ENCODE measurements around the gene HMGCS2.

Gene HMGCS2

DNA sequence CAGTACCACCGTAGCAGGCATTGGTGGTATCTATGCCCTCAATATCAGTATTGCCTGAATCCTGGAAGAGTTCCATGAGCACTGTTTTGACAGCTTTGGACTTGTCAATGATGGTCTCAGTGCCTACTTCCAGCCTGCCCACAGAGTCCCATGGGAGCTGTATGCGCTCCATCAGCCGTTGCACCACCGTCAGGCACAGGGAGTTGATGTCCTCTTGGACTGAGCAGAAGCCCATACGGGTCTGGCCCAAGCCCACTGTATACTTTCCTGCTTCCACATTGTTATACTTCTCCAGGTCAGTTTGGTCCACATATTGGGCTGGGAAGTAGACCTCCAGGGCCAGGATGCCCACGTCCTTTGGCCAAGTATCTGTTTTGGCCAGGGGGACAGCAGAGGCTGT, 4.5 kb downstream of the HMGCS2 start:
- no peak overlapping the region for H3K4me3 ChIP-seq (ENCODE audit: low read depth, low read length)
- TF ChIP-seq, protein P1, sequence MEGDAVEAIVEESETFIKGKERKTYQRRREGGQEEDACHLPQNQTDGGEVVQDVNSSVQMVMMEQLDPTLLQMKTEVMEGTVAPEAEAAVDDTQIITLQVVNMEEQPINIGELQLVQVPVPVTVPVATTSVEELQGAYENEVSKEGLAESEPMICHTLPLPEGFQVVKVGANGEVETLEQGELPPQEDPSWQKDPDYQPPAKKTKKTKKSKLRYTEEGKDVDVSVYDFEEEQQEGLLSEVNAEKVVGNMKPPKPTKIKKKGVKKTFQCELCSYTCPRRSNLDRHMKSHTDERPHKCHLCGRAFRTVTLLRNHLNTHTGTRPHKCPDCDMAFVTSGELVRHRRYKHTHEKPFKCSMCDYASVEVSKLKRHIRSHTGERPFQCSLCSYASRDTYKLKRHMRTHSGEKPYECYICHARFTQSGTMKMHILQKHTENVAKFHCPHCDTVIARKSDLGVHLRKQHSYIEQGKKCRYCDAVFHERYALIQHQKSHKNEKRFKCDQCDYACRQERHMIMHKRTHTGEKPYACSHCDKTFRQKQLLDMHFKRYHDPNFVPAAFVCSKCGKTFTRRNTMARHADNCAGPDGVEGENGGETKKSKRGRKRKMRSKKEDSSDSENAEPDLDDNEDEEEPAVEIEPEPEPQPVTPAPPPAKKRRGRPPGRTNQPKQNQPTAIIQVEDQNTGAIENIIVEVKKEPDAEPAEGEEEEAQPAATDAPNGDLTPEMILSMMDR (IDR thresholded peaks at IDR 0.05; ENCODE audit: low read depth, low read length), result no peak
- TF ChIP-seq, protein P2, sequence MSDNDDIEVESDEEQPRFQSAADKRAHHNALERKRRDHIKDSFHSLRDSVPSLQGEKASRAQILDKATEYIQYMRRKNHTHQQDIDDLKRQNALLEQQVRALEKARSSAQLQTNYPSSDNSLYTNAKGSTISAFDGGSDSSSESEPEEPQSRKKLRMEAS (IDR thresholded peaks at IDR 0.05; ENCODE audit: low read depth, low read length), result no peak
- no peak for TF ChIP-seq MYC (IDR thresholded peaks at IDR 0.05; ENCODE audit: low read depth, low read length)
- no peak for TF ChIP-seq POLR2A (IDR thresholded peaks at IDR 0.05; ENCODE audit: extremely low read depth, insufficient read length)
- no peak for DNase-seq (ENCODE audit: low read depth)

DNA sequence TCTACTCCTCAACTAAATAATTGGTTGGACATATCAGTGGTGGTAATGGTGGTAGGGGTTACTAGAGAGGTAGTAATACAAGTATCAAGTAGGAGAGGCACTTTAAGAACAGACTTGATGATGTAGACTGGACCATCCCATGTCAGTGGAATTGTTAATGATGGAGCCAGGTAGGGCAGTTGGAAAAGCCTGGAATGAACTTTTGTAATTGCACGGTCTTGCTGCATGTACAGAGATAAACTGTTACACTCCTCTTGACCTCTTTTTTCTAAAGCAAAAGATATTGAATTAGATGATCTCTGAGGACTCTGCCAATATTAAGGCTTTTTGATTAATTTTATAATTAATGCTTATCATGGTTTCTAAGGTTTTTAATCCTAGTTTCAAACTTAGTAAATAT, 5.8 kb downstream of the HMGCS2 start:
- TF ChIP-seq MYC (IDR thresholded peaks at IDR 0.05; ENCODE audit: low read depth, low read length) (no peak), POLR2A (IDR thresholded peaks at IDR 0.05; ENCODE audit: extremely low read depth, insufficient read length) (no peak)
- TF ChIP-seq, protein P2 (IDR thresholded peaks at IDR 0.05; ENCODE audit: low read depth, low read length), result no peak
- TF ChIP-seq, protein P1 (IDR thresholded peaks at IDR 0.05; ENCODE audit: low read depth, low read length), result no peak
- no peak for DNase-seq (ENCODE audit: low read depth)
- no peak overlapping the region for H3K4me3 ChIP-seq (ENCODE audit: low read depth, low read length)

DNA sequence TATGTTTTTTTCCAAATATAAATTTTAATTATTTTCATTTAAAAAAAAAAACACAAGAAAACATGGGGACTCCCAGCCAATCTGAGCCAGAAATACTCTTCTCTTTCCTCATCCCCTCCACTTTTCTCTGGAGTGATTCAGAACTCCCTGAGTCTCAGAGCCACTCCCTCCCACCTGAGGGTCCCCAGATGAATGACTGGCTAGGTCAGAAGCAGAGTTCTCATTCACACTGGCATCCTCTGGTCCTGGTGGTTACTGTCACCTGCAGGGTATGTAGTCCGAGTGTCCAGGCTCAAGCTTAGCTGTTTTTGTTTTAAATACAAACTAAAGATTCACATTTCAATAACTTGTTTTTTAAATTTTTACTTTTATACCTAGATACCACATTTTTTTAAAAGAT, 6.3 kb downstream of the HMGCS2 start:
- no peak for DNase-seq (ENCODE audit: low read depth)
- TF ChIP-seq, protein P1 (IDR thresholded peaks at IDR 0.05; ENCODE audit: low read depth, low read length), result no peak
- TF ChIP-seq MYC (IDR thresholded peaks at IDR 0.05; ENCODE audit: low read depth, low read length), result no peak
- TF ChIP-seq POLR2A (IDR thresholded peaks at IDR 0.05; ENCODE audit: extremely low read depth, insufficient read length), result no peak
- TF ChIP-seq, protein P2 (IDR thresholded peaks at IDR 0.05; ENCODE audit: low read depth, low read length), result no peak

DNA sequence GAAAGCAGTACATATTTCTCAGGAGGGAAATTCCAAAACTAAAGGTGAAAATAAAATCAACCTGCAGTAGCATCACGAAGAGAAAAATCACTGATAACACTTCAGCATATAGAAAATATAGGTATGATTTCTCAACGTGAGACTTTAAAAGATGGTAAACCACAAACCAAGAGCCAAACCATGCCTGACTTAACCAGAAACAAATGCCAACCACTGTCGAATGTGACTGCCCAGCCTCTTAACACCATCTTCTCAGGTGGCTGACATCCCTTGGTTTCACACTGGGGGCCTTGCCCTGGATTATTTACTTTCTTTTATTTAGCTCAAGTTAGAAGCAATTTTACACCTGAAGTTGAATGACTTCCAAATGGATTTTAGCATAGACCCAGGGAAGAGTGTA, 10.1 kb downstream of the HMGCS2 start:
- no peak overlapping the region for H3K4me3 ChIP-seq (ENCODE audit: low read depth, low read length)
- TF ChIP-seq, protein P1 (IDR thresholded peaks at IDR 0.05; ENCODE audit: low read depth, low read length), result no peak
- no peak for TF ChIP-seq MYC (IDR thresholded peaks at IDR 0.05; ENCODE audit: low read depth, low read length)
- TF ChIP-seq, protein P2 (IDR thresholded peaks at IDR 0.05; ENCODE audit: low read depth, low read length), result no peak
- TF ChIP-seq POLR2A (IDR thresholded peaks at IDR 0.05; ENCODE audit: extremely low read depth, insufficient read length), result no peak
- no peak for DNase-seq (ENCODE audit: low read depth)

More for the DNA sequence above, 6.3 kb downstream of the HMGCS2 start:
- H3K4me3 ChIP-seq (ENCODE audit: low read depth, low read length), result no peak overlapping the region

DNA sequence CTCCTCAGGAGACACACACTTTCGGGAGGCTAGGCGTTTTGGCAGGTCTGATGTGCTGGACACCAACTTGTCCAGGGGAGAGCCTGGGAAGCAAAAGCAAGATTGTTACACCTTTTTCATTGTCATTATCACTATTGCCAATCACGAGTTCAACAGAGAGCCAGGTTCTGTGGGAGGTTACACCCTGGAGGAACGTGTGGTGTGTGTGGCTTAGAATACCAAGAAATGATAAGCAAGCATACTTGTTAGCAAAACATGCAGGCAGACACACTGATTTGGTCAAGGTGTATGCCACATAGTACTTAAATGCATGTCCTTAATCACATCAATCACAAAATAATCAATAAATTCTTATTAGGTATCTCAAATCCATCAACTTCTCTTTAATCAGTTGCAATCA, 16.1 kb downstream of the HMGCS2 start:
- TF ChIP-seq, protein P1 (IDR thresholded peaks at IDR 0.05; ENCODE audit: low read depth, low read length), result no peak
- no peak for TF ChIP-seq MYC (IDR thresholded peaks at IDR 0.05; ENCODE audit: low read depth, low read length)
- no peak for TF ChIP-seq POLR2A (IDR thresholded peaks at IDR 0.05; ENCODE audit: extremely low read depth, insufficient read length)
- TF ChIP-seq, protein P2 (IDR thresholded peaks at IDR 0.05; ENCODE audit: low read depth, low read length), result no peak
- no peak overlapping the region for H3K4me3 ChIP-seq (ENCODE audit: low read depth, low read length)
- DNase-seq (ENCODE audit: low read depth), result no peak

DNA sequence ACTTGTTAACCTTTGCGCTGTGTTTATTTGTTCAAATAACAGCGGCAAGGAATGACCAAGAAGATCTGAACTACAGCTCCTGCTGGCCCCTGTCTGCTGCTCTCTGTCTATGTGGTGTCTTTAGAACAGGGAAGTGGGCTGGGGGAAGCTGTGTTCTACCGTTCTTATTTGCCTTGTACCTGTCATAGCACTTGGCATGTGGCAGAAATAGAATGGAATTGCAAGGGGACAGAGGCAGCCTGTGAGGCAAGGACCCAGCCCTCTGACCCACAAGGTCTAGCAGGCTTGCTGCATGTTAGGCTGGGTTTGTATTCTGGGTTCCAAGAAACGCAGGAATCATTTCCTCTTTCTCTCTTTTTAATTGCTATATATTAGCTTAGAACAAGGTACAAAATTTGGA, 20.7 kb downstream of the HMGCS2 start:
- DNase-seq (ENCODE audit: low read depth), result no peak
- no peak for TF ChIP-seq POLR2A (IDR thresholded peaks at IDR 0.05; ENCODE audit: extremely low read depth, insufficient read length)
- TF ChIP-seq, protein P2 (IDR thresholded peaks at IDR 0.05; ENCODE audit: low read depth, low read length), result no peak
- TF ChIP-seq, protein P1 (IDR thresholded peaks at IDR 0.05; ENCODE audit: low read depth, low read length), result no peak
- TF ChIP-seq MYC (IDR thresholded peaks at IDR 0.05; ENCODE audit: low read depth, low read length), result no peak
- H3K4me3 ChIP-seq (ENCODE audit: low read depth, low read length), result no peak overlapping the region

Measured in NB4 (cell line).